ENCODE measurements around the gene PODXL2.

Gene PODXL2

DNA sequence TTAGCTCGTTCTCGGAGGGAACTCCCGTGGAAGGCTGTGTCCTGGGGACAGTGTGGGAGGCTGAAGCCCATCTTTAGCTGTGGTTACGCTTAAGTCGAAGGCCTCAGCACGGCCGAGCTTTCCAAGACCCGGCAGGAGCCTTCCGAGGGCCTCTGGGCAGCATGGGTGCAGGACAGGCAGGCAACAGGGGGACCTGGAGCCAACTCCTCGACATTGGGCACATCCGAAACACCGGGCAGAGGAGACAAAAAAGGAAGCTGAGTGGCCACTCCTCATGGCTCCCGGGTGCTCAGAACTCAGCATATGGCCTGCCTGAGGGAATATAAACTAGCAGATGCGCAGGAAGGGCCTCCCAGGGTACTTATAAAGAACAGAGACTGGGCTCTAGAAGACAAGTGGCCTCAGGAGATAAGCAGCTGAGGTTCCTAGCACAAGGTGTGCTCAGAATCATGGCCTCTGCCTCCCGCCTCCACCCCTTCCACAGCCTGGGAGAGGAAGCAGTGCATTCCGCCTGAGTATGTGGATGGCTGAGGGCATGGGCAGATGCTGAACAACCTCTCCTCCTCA is 77.9 kb downstream of the PODXL2 start:
- DNase-seq (ENCODE audit: low read depth in 3 of 3), result no peak

DNA sequence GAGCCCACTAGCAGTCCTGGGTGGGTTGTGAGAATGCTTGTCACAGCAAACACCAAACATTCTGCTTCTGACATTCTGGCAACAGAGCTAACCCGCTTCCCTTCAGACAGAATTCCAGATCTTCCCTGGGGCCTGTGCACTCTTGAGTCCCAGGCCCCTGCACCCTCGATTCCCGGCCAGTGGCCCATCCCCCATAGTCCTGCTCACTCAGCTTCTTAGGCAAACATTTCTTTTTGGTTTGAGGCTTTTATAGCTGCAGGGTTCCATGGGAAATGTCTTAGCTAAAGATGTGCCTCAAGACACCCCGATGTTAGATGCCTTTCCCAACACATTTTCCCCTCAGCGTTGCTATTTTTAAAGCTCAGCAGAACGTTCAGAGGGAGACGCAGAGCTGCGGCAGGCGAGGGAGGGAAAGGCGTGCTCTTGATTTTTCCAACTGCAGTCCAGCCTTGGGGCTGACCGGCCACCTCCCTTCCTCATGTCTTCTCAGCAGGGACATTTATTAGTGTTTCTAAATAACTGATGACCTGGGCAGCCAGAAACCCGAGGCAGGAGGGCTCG is 78.9 kb downstream of the PODXL2 start:
- no peak for DNase-seq (ENCODE audit: low read depth in 3 of 3)

DNA sequence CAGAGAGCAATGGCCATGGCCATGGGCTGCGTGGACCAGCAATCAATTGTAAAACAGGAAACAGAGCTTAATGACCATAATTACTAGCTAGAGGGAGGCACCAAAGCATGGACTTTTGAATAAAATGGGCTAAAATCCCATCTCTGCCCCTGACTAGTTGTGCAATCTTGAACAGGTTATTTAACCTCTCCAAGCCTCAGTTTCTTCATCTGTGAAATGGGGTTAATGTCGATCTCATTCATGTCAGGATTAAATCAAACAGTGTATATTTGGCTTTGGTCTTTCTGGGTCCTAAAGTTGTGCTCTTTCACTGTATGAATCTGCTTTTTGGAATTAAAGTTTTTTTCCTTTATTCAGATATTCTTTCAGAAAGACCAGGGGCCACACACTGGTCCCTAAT is 79.9 kb downstream of the PODXL2 start:
- DNase-seq (ENCODE audit: low read depth in 3 of 3), result no peak

DNA sequence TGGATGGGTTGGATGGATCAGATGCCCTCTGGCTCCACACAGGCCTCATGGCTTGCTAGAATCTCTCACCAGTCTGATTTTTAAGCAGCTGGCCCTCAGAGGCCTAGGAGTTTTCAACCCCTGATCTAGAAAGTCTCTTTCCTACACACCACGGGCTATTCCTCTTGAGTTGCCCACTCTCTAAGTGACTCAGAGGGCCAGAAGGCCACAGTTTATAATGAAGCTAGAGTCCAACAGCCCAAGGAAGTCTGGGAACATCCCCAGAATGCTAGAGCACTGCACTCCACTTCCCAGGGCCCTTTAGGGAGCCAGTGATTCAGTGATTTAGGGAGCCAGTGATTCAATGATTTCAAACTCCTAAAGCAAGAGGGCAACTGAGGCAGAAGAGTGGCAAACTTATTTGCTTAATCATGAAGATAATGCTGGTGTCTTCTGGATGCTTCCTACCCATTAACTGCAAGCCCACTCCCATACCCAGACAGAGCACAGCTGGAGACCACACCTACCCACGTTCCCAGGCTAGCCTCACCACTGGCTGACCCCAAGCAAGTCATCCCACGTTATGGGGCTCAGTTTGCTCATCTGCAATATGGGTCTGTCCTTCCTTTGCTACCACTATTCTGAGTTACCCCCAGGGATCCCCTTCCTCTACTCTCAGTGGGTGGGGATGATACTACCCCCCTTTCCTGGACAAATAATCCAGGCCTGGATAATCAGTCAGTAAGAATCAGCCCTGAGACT is 80.5 kb downstream of the PODXL2 start:
- no peak for DNase-seq (ENCODE audit: low read depth in 3 of 3)

DNA sequence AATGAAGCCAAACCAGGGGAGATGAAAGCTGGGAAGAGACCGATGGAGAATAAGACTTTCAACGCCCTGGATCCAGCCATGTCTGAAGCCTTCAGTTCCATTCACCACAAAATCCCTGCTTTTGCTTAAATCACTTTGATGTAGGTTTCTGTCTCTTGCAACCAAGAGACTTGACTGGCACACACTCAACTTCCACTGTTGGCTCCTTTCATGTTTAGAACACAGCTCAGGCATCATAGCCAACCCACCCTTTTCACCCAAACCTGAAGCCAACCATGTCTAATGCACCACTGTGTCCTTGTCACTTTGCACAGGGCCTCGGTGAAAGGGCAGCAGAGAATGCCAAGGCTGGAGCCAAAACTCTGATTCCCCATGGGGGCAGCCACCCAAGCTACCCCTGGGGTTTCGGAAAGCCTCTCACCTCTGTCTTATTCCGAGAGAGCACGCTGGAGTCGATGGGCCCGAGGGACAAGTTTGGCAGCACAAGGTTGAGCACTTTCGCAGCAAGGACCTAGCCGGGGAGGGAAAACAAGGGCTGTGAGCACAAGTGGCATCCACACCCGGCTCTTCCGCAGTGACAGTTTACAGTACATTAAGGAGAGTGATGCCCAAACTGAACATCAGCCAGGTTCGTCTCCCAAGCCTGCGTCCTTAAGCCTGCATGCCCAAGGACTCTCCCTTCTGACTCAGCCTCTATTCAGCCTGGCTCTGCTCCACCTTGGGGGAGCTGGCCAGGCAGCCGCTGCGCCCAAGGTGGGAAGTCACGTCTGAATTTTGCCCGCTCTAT is 81.4 kb downstream of the PODXL2 start:
- DNase-seq (ENCODE audit: low read depth in 3 of 3), result no peak

DNA sequence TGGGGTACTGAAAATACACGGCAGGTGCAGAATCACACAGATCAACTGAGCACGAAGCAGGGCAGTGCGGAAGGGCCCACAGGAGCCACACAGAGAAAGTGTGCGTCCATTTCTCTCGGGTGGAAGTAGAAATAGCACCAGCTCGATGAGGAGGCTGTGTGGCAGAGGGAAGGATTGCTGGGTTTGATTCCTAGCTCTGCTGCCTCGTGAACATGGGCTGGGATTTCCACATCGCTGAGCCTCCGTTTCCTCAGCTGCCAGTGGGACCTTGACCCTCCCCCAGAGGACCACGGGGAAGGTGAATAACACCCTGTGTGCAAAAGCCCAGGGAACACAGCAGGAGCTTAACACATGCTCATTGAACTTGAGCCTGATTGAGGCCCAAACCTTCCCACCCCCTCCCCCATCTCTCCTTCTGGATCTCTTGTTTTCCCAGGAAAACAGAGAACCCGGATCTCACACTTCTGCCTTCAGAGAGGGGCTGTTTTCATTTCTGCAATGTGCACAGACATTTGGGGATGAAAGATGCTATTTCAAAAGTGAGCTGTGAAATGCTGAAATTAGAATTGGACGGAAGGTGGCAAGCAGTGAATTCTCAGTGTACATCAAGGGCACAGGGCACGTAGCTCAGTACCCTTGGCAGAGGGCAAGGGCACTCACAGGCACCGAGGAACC is 82.2 kb downstream of the PODXL2 start:
- no peak for DNase-seq (ENCODE audit: low read depth in 3 of 3)

DNA sequence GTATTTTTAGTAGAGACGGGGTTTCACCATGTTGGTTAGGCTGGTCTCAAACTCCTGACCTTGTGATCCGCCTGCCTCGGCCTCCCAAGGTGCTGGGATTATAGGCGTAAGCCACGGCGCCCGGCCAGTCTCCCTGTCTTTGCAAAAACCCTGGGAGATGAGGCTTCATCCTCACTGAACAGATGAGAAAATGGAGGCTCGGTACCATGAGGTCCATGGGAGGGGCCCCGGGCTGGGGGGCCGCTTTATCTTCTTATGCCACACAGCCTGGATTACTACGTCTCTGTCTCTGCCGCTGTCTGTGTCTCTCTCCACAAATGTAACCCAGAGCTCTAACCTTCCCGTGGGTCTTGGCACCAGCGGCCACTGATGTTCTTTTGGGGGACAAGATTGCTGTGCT is 82.9 kb downstream of the PODXL2 start:
- DNase-seq (ENCODE audit: low read depth in 3 of 3), result no peak

DNA sequence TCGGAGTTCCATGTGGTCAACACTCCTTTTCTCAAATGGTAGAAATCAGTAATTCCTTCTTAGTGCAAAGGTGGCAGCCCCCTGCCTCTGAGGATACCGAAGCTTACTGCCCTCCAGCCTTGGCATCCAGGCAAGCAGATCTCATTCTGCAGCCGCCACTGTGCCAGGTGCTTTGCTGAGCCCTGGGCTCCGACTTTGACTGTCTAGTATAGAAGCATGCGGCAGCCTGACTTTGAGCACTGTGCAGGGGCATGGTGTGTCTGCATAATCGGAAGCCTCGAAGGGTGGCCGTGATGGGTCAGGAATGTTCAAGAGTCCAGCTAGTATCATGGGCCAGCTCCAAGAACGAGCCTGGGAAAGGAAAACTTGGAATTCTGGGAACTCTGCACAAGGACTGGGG is 83.5 kb downstream of the PODXL2 start:
- no peak for DNase-seq (ENCODE audit: low read depth in 3 of 3)

DNA sequence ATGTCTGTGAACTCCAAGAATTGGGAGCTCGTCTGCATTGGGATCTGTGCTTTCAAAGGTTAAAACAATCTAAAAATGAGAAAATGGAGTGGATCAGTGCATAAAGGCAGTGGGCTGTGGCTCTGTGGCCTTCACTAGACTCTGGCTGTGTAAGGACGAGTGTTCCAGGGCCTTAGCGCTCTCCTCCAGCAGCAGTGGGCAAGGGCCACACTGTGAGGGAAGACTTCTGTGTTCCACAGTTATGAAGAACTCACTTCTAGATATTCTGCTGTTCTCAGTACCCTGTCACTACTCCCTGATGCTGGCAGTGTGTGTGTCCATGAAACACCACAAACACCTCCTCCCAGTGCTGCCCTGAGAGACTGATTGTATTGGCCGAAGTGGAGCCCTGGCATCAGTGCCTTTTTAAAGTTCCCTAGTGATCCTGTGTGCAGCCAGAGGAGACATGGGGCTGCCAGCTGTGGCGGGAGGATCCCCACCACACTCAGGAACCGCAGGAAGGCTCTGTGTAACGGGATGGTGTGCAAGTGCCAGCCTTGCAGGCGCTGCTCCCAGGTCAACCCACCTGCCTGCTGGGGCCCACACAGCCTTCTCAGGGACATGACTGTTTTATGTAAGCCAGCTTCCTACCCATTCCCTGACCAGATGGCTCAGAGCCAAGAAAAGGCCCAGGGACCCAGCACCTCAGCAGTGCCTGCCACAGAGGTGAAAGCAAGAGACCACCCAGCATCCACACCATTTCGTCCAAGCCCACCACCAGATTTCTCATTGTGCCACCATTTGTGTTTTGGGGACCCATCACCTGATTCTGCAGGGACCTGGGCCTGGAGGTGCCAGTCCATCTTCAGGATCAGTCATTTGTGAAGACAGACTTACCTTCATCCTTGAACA is 84.1 kb downstream of the PODXL2 start:
- DNase-seq (ENCODE audit: low read depth in 3 of 3), result no peak

DNA sequence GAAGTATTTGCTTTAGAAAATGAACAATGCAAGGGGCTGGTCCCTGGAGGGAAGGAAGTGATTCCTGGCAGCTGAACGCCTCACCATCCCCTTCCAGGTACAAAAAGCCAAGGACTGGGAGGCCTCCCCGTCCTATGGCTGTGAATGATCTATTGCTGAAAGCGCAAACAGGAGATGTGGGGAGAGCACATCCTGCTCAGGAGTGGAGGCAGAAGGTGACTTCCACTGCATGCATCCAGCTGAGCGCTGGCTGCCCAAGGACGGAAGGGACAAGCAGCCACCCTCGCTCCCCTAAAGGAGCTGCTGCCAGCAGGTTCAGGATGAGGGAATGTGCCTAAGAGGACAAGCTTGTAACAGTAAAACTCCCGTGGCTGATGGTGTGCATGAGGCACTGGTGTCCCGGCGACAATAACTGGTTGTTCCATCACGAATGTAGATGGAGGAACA is 85.2 kb downstream of the PODXL2 start:
- no peak for DNase-seq (ENCODE audit: low read depth in 3 of 3)

DNA sequence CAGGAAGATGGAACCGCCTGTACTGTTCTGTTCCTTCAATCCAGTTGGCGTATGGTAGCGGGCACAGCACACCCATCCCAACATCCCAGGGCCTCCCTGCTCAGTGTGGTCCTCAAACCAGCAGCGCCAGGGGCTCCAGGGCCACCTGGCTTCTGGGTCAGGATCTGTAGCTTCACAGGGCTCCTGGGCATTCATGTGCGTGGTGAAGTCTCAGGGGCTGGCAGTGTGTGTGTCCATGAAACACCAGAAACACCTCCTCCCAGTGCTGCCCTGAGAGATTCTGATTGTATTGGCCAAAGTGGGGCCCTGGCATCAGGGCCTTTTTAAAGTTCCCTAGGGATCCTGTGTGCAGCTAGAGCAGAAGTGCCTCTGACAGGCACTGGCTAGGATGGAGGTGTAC is 85.9 kb downstream of the PODXL2 start:
- DNase-seq (ENCODE audit: low read depth in 3 of 3), result no peak

DNA sequence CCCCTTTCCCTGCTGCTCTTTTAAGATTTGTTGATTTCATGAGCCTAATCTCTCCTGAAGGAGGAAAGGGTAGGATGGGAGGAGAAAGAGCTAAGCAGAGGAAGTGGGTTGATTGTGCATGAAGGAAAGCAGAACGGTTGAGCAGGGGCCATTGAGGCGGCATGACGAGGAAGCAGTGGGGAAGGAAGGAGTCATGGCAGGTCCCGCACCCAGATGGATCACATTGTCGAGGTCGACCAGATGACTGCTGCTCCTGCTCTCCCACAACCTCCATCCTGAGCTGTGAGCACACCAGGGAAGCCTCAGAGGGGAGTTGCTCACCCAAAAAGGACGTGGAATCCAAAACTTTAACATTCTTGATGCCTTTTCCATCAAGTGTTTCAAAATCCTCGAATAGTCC is 86.5 kb downstream of the PODXL2 start:
- DNase-seq (ENCODE audit: low read depth in 3 of 3), result no peak

DNA sequence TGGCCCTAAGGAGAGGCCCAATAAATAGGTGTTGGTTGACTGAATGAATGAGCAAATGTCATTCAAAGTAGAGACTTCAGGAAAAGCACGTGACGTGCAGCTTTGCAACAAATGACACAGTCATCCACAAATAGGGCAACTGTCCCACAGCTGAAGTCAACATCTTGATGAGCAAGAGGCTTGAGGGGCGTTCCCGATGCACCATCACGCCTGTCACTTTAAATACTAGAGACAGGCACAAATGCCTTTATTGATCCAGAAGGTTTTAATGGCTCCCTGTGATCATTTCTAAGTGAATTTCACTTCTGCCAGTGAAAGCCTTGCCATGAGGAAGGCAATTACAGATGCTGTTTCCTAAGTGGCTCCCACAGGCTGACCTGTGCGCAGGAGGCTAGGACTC is 87.4 kb downstream of the PODXL2 start:
- DNase-seq (ENCODE audit: low read depth in 3 of 3), result no peak

DNA sequence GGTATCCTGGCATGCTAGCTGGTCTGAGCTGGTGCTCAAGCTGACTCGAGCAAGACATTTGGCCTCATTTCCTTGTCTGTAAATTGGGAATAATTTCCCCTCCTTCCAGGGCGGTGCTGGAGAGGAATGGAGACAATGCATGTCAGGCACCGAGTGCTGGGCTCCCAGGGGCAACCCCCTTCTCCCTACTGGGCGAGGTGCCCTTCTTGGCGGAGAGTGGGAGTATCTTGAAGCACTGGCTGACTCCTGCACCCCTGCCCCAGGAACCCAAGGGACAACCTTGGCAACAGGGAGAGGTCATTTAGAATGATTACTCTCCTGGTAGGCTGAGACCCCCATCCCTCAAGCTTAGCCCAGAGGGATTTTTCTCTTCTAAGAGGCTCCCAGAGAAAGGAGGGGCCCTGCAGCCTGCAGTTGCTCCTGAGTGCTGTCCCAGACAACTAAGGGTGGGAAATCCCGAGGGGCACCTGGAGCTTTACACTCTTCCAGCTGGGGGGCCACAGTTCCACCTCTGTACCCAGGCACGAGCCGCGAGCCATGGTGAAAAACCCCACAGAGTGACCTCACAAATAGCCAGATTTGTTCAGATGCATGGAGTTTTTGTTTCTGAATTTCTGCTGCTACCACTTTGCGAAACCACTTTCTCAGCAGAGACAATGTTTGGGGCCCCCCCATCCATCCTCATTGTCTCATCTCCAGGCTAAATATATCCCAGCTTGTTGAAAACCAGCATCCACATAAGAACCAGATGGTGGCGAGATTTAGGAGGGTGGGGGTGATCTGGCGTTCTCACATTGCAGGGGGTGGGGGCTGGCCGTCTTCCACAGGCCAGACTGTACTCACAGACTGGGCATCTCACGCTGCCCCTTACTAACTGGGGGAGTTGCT is 88.6 kb downstream of the PODXL2 start:
- DNase-seq (ENCODE audit: low read depth in 3 of 3), result no peak

DNA sequence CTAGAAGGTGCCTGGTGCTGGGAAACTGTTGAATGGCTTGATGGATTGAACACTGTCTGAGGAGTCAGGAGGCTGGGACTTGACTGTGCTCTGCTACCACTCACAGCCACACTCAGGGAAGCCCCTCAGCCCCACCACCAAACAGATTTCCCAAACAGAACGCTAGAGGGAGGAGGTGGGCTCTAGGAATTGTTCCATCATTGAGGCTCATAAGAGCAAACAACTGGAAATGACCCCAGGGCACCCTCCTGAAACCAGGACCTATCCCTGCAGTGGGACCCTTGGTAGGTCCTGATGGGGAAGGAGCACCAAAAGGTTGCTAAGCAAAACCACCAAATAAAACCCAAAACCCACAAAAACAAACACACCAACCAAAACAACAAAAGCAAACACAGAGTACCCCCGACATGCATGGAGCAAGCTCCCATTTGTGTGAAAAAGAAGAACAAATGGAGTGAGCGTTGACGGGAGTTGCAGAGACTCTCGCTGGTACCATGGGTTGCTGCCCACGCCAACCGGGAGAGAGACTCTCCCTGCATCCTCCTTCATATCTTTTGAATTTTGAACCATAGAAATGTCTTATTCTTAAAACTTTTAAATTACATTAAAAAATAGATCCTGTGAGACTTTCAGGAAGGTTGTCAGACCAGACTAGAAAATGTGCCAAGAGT is 89.4 kb downstream of the PODXL2 start:
- DNase-seq (ENCODE audit: low read depth in 3 of 3), result no peak

DNA sequence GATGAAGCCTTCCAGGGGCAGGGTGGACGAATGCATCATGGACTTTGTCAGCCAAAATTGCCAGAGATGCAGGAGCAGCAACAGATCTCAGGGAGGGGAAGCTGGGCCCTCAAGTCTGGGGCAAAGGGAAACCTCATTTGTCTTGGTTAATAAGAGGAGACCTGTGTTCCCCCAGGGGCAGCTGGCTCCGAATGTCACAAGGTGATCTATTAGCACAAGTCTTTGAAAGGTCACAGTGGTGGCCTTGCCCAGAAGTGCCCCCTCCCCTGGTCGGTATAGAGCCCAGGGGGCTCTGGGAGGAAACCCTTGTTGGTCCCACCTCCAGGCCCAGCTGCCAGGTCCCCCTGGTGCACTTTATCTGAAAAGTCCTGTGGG is 89.9 kb downstream of the PODXL2 start:
- no peak for DNase-seq (ENCODE audit: low read depth in 3 of 3)

DNA sequence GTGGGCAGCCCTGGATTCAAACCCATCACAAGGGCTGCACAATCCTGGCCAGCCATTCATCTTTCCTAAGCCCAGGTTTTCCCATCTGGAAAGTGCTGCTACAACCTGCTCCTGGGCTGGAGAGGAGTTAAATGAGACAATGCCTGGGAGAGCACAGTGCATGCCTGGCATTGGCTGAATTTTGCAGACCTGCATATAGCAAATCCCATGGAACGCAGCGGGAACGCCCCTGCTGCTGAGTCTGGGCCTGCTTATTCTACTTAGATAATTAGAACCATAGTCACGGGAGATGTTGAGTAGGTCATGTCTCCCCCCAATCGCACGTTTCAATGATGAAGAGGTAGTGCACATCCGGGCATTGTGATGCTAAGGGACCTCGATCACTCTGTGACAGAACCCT is 90.4 kb downstream of the PODXL2 start:
- DNase-seq (ENCODE audit: low read depth in 3 of 3), result no peak

DNA sequence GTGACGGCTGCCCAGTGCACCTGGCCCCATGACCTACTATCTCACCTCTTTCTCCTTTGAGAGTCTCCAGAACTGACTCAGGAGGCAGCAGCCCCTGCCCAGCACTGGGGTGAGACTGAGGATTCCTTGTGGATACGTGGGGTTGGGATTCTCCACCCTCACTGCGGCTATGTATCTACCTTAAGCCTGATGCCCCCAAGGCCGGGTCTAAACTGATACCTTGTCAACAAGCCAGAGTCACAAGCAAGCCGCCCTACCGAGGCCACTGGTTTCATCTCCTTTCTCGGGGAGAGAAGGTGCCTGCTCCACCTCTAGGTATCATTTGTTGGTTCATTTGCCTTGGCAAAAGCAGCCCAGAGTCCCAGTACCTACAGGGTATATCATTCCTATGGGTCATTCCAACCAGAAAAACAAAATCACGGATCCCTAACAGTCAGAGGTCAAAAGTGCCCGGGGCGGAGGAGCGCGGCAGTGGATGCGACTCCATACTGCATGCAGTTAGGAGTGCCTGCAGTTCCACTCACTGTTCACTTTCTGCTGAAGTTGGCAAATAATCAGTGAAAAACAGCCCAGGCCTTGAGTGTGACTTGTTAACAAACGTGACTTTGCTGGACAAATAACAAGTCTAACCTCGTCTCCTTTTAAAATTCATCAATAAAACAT is 91.3 kb downstream of the PODXL2 start:
- no peak for DNase-seq (ENCODE audit: low read depth in 3 of 3)

All from stimulated activated CD4-positive, alpha-beta T cell treated with anti-CD3 and anti-CD28 coated beads, TNF-alpha, amount 100 ng/mL, for 24 hours (primary cell).